Endothelial cell of umbilical vein (primary cell): ENCODE data around the gene ADD2. TPM values are rescaled to one million over a fixed set of nuclear protein-coding genes. Genes with fewer than 3 reads are reported as not detected.

Source experiments
- BruUV-seq: library from RNA; stranded (reverse); fragments of 400-500 nt; replicated peaks from 2 replicates; lab custom pipeline; 2021; lab: Mats Ljungman, UMichigan
- CTCF ChIA-PET: fragments of 300-600, 350-600 bp; sonication (Branson Sonifier 250); formaldehyde crosslinking; loops from one replicate; lab custom pipeline; 2021; ENCODE audit warnings: antibody characterized with exemption, inconsistent platforms; lab: Charles Lee
- POLR2A ChIA-PET: fragments of 300-600, 350-600 bp; sonication (Branson Sonifier 250); formaldehyde crosslinking; loops from one replicate; lab custom pipeline; 2021; ENCODE audit warnings: antibody characterized with exemption, inconsistent platforms; lab: Charles Lee
- DNase-seq: peaks from one replicate; pipeline ENCODE4 v3.0.0-alpha.2; 2011; ENCODE audit warnings: low read depth, low spot score
- FAIRE-seq: peaks from 2 replicates; lab custom pipeline; 2011; peaks lifted over from hg19 to GRCh38; lab: Jason Lieb, UNC
- H2AFZ ChIP-seq: 2 replicates; pipeline ENCODE4 v1.6.0; 2012; ENCODE audit warnings: low read depth, low read length, control low read depth, inconsistent platforms
- H3K27ac ChIP-seq: 2 replicates; pipeline ENCODE4 v1.5.1; 2011; ENCODE audit warnings: low read depth, mild to moderate bottlenecking, control low read depth, low read length, moderate library complexity; ENCODE audit not compliant: insufficient read depth
- H3K27me3 ChIP-seq, 2 experiments: 2 replicates each; pipeline versions ENCODE4 v1.6.0 to v1.6.1; 2011; ENCODE audit warnings: low read length in 2 of 2, mixed read lengths in 1 of 2; ENCODE audit not compliant: control insufficient read depth in 2 of 2, insufficient read depth in 2 of 2
- H3K36me3 ChIP-seq, 2 experiments: 2 replicates in 1 of 2; 3 replicates in 1 of 2; pipeline ENCODE4 v1.5.1; 2011; ENCODE audit warnings: low read length in 2 of 2, mild to moderate bottlenecking in 1 of 2, moderate library complexity in 1 of 2; ENCODE audit not compliant: control insufficient read depth in 2 of 2, insufficient read depth in 2 of 2; ENCODE audit errors: extremely low read depth in 1 of 2
- H3K4me1 ChIP-seq: 3 replicates; pipeline ENCODE4 v1.5.1; 2011; ENCODE audit warnings: mild to moderate bottlenecking, low read length; ENCODE audit not compliant: control insufficient read depth, insufficient read depth; ENCODE audit errors: extremely low read depth
- H3K4me2 ChIP-seq: 2 replicates; pipeline ENCODE4 v1.6.1; 2011; ENCODE audit warnings: low read length, control low read depth, mixed read lengths; ENCODE audit not compliant: insufficient read depth
- H3K4me3 ChIP-seq, 3 experiments: fragments of 200-600 bp in 1 of 3; sonication (generic), shearing (Covaris generic) in 1 of 3; replicated peaks in 1 of 3; 2 replicates each; pipeline ENCODE4 v1.5.1; 2011 to 2016; ENCODE audit warnings: control low read depth in 3 of 3, low read length in 3 of 3, mild to moderate bottlenecking in 2 of 3, inconsistent platforms in 1 of 3, low read depth in 1 of 3, moderate library complexity in 1 of 3; ENCODE audit not compliant: insufficient read depth in 1 of 3
- H3K79me2 ChIP-seq: 2 replicates; pipeline ENCODE4 v1.6.0; 2012; ENCODE audit warnings: low read length, inconsistent platforms; ENCODE audit not compliant: control insufficient read depth, insufficient read depth
- H3K9ac ChIP-seq: replicated peaks from 2 replicates; pipeline ENCODE3; 2011; ENCODE audit warnings: low read length, control low read depth; ENCODE audit not compliant: insufficient read depth; ENCODE audit errors: extremely low read depth
- H3K9me1 ChIP-seq: replicated peaks from 3 replicates; pipeline ENCODE4 v1.6.0; 2011; ENCODE audit warnings: mild to moderate bottlenecking, low read length; ENCODE audit not compliant: control insufficient read depth, insufficient read depth; ENCODE audit errors: extremely low read depth
- H3K9me3 ChIP-seq: replicated peaks from 2 replicates; pipeline ENCODE4 v1.5.1; 2012; ENCODE audit warnings: low read length, inconsistent platforms; ENCODE audit not compliant: control insufficient read depth, insufficient read depth
- H4K20me1 ChIP-seq: replicated peaks from 2 replicates; pipeline ENCODE3; 2011; ENCODE audit warnings: mild to moderate bottlenecking, low read length; ENCODE audit not compliant: control insufficient read depth, insufficient read depth; ENCODE audit errors: extremely low read depth
- CTCF ChIP-seq, 2 donors: IDR thresholded peaks; 1 replicate in 1 of 2; 2 replicates in 1 of 2; pipeline ENCODE4 v1.5.1; 2011; ENCODE audit warnings: low read length in 2 of 2, mild to moderate bottlenecking in 2 of 2, moderate library complexity in 2 of 2, control low read depth in 1 of 2, inconsistent platforms in 1 of 2, low read depth in 1 of 2; ENCODE audit not compliant: insufficient read depth in 1 of 2; ENCODE audit errors: extremely low read depth in 1 of 2
- EZH2 ChIP-seq: IDR thresholded peaks from 2 replicates; pipeline ENCODE4 v1.6.1; 2012; ENCODE audit warnings: borderline replicate concordance, low read depth, mild to moderate bottlenecking, moderate library complexity, low read length, inconsistent platforms; ENCODE audit not compliant: severe bottlenecking
- FOS ChIP-seq: IDR thresholded peaks from 2 replicates; pipeline ENCODE4 v1.6.1; 2011; ENCODE audit warnings: mild to moderate bottlenecking, low read length, moderate library complexity, borderline replicate concordance; ENCODE audit not compliant: insufficient read depth
- GATA2 ChIP-seq: IDR thresholded peaks from 2 replicates; pipeline ENCODE4 v1.7.0; 2011; ENCODE audit warnings: low read depth, mild to moderate bottlenecking, moderate library complexity, mixed read lengths, low read length; ENCODE audit not compliant: insufficient read length, insufficient read depth
- JUN ChIP-seq: IDR thresholded peaks from 2 replicates; pipeline ENCODE4 v1.6.1; 2011; ENCODE audit warnings: borderline replicate concordance, low read depth; ENCODE audit not compliant: insufficient read length, insufficient read depth
- MAX ChIP-seq: IDR thresholded peaks from 2 replicates; pipeline ENCODE4 v1.6.1; 2011; ENCODE audit not compliant: insufficient read depth, insufficient read length
- POLR2AphosphoS5 ChIP-seq: IDR thresholded peaks from 2 replicates; pipeline ENCODE4 v1.6.1; 2012; ENCODE audit warnings: low read depth, mild to moderate bottlenecking, control low read depth, low read length, moderate library complexity; ENCODE audit not compliant: insufficient read depth
- dilution Hi-C: fragments of 300-500 bp; cut with MboI; formaldehyde crosslinking; loops from one replicate; pipeline ENCODE4 v1.15.0; 2019; ENCODE audit warnings: low sequenced_read_pairs; ENCODE audit not compliant: extremely low pct_ligation_motif_present
- intact Hi-C: fragments of 100-400 bp; cut with micrococcal nuclease; formaldehyde crosslinking; loops from one replicate; pipeline ENCODE4 v1.10.0; 2022
- polyA plus RNA-seq, 4 experiments: library from polyadenylated mRNA; depleted of rRNA in 3 of 4; stranded (reverse) in 3 of 4; unstranded in 1 of 4; fragments of >200 nt; gene quantifications; 2 replicates each; pipeline versions ENCODE4 v1.2.1 to v1.2.3, GENCODE V29; 2011 to 2012; ENCODE audit warnings: missing spikeins in 1 of 4
- total RNA-seq: library from RNA; stranded (reverse); gene quantifications from 2 replicates; pipeline ENCODE4 v1.2.3, GENCODE V29; 2021

The ADD2 gene
- total and polyA plus RNA-seq, 2 donors (not counting 3 experiments of a cell fraction or from before 2014, with no cell fraction given) = 0.17 TPM; not detected in 1

- Histone ChIP-seq H2AFZ (no peak overlapping the region), H3K9me3 (no peaks in the 10 kb centered on the region), H3K4me2 (no peak overlapping the region), H3K36me3 (no peaks in the 10 kb centered on the region), H3K9ac (no peak overlapping the region), H3K4me1 (no peaks in the 10 kb centered on the region), H3K4me3 (no peak overlapping the region), H3K27me3 (peaks cover 0 to 4% of the 10 kb centered on the region in 2 experiments), H3K79me2 (no peaks in the 10 kb centered on the region), H3K27ac (no peak overlapping the region), H3K9me1 (no peaks in the 10 kb centered on the region), H4K20me1 (no peaks in the 10 kb centered on the region)
- ChIA-PET POLR2A (no interaction called here), CTCF (interaction anchor here (0.9 to 1.8 kb wide), 2 partner anchors 10 kb away, joined by 3 to 4 read pairs; no protein-coding TSS in a partner anchor)
- intact Hi-C loops (no loop called here), dilution Hi-C loops (no loop called here)
- FAIRE-seq (no peak), DNase-seq (no peak)
- BruUV-seq = no TSS peak
- TF ChIP-seq POLR2AphosphoS5 (no peak), JUN (no peak), GATA2 (no peak), EZH2 (no peak), FOS (no peak), CTCF (IDR thresholded peaks at IDR 0.05; ENCODE audit: extremely low read depth in 1 of 2, insufficient read depth in 1 of 2, low read depth in 1 of 2, low read length in 2 of 2) (no peak), MAX (no peak)
Measured at GRCh38 chr2:70709275-70710037, 58.5 kb downstream of the ADD2 start.
